Osteoblast (primary cell): ENCODE data around the gene TLCD4. TPM values are rescaled to one million over a fixed set of nuclear protein-coding genes. Genes with fewer than 3 reads are reported as not detected.

ENCODE experiments used
- DNase-seq: peaks from one replicate; pipeline ENCODE4 v3.0.0; 2011; ENCODE audit warnings: low spot score, mixed read lengths; ENCODE audit not compliant: insufficient read length; ENCODE audit errors: missing footprints
- H2AFZ ChIP-seq: 2 replicates; pipeline ENCODE4 v1.6.0; 2011; ENCODE audit warnings: mild to moderate bottlenecking, low read length
- H3K27ac ChIP-seq: 2 replicates; pipeline ENCODE4 v1.5.1; 2011; ENCODE audit warnings: mild to moderate bottlenecking, low read depth, low read length, moderate library complexity
- H3K27me3 ChIP-seq: 2 replicates; pipeline ENCODE4 v1.6.0; 2012; ENCODE audit warnings: mild to moderate bottlenecking, control low read depth, inconsistent platforms, low read length, moderate library complexity; ENCODE audit not compliant: insufficient read depth
- H3K36me3 ChIP-seq: 2 replicates; pipeline ENCODE4 v1.5.1; 2011; ENCODE audit warnings: mild to moderate bottlenecking, low read length, control low read depth, moderate library complexity; ENCODE audit not compliant: insufficient read depth
- H3K4me1 ChIP-seq: 2 replicates; pipeline ENCODE4 v1.5.1; 2011; ENCODE audit warnings: mild to moderate bottlenecking, low read length, control low read depth, moderate library complexity; ENCODE audit not compliant: insufficient read depth
- H3K4me2 ChIP-seq: 2 replicates; pipeline ENCODE4 v1.6.0; 2011; ENCODE audit warnings: mild to moderate bottlenecking, low read length; ENCODE audit not compliant: insufficient read depth
- H3K4me3 ChIP-seq: fragments of 200-600 bp; sonication (generic); 3 replicates; pipeline ENCODE4 v1.5.1; 2012; ENCODE audit warnings: mild to moderate bottlenecking, low read length, inconsistent platforms; ENCODE audit not compliant: insufficient read depth
- H3K79me2 ChIP-seq: 2 replicates; pipeline ENCODE4 v1.6.0; 2012; ENCODE audit warnings: mild to moderate bottlenecking, low read length, control low read depth, inconsistent platforms; ENCODE audit not compliant: insufficient read depth
- H3K9me3 ChIP-seq: 2 replicates; pipeline ENCODE4 v1.5.1; 2011; ENCODE audit warnings: low read depth, low read length, control low read depth
- H4K20me1 ChIP-seq: 2 replicates; pipeline ENCODE4 v1.6.0; 2012; ENCODE audit warnings: mild to moderate bottlenecking, low read length, control low read depth; ENCODE audit not compliant: insufficient read depth
- CTCF ChIP-seq: IDR thresholded peaks from 2 replicates; pipeline ENCODE4 v1.5.1; 2011; ENCODE audit warnings: mild to moderate bottlenecking, low read depth, low read length, moderate library complexity; ENCODE audit errors: extremely low read depth
- total RNA-seq: library from RNA; depleted of rRNA; stranded (reverse); fragments of >200 nt; gene quantifications from 2 replicates; pipeline ENCODE4 v1.2.3, GENCODE V29; 2012

Gene TLCD4
- total RNA-seq, 1 donor, result 2.2 TPM

GRCh38 chr1:95133687-95134086 is 16.5 kb downstream of the TLCD4 start:
- no peak overlapping the region for H3K4me3 ChIP-seq
- H3K27ac ChIP-seq, result no peak overlapping the region
- H3K79me2 ChIP-seq, result no peaks in the 10 kb centered on the region
- H3K36me3 ChIP-seq, result no peaks in the 10 kb centered on the region
- no peak overlapping the region for H2AFZ ChIP-seq
- H3K27me3 ChIP-seq, result no peaks in the 10 kb centered on the region
- no peak for DNase-seq
- no peak for TF ChIP-seq CTCF
- H3K4me1 ChIP-seq, result no peaks in the 10 kb centered on the region
- no peaks in the 10 kb centered on the region for H3K9me3 ChIP-seq
- H3K4me2 ChIP-seq, result no peak overlapping the region
- H4K20me1 ChIP-seq, result no peaks in the 10 kb centered on the region

GRCh38 chr1:95138223-95138622 is 21.1 kb downstream of the TLCD4 start:
- Histone ChIP-seq H3K79me2 (no peaks in the 10 kb centered on the region), H4K20me1 (no peaks in the 10 kb centered on the region), H3K4me3 (no peak overlapping the region), H3K27me3 (no peaks in the 10 kb centered on the region), H3K4me1 (no peaks in the 10 kb centered on the region), H3K4me2 (no peak overlapping the region), H2AFZ (no peak overlapping the region), H3K27ac (no peak overlapping the region), H3K9me3 (no peaks in the 10 kb centered on the region), H3K36me3 (no peaks in the 10 kb centered on the region)
- DNase-seq, result no peak
- TF ChIP-seq CTCF, result no peak

- no peaks in the 10 kb centered on the region for H3K79me2 ChIP-seq
- H3K4me2 ChIP-seq, result no peak overlapping the region
- H3K4me1 ChIP-seq, result no peaks in the 10 kb centered on the region
- no peak for DNase-seq
- H4K20me1 ChIP-seq, result no peaks in the 10 kb centered on the region
- H3K27me3 ChIP-seq, result no peaks in the 10 kb centered on the region
- H3K27ac ChIP-seq, result no peak overlapping the region
- H3K4me3 ChIP-seq, result no peak overlapping the region
- H3K9me3 ChIP-seq, result no peaks in the 10 kb centered on the region
- no peaks in the 10 kb centered on the region for H3K36me3 ChIP-seq
- no peak overlapping the region for H2AFZ ChIP-seq
- no peak for TF ChIP-seq CTCF
Observed at GRCh38 chr1:95139039-95139438, 21.9 kb downstream of the TLCD4 start.

- H3K79me2 ChIP-seq, result no peaks in the 10 kb centered on the region
- H3K27ac ChIP-seq, result no peak overlapping the region
- TF ChIP-seq CTCF, result no peak
- no peak overlapping the region for H2AFZ ChIP-seq
- no peak overlapping the region for H3K4me3 ChIP-seq
- H4K20me1 ChIP-seq, result no peaks in the 10 kb centered on the region
- H3K4me2 ChIP-seq, result no peak overlapping the region
- H3K36me3 ChIP-seq, result no peaks in the 10 kb centered on the region
- no peak for DNase-seq
- no peaks in the 10 kb centered on the region for H3K27me3 ChIP-seq
- no peaks in the 10 kb centered on the region for H3K9me3 ChIP-seq
- H3K4me1 ChIP-seq, result no peaks in the 10 kb centered on the region
Observed at GRCh38 chr1:95140791-95141190, 23.6 kb downstream of the TLCD4 start.
